ENCODE results near the gene MAGEC3.
"Not testable (repeated sequence)": the region's sequence is repeated elsewhere in the genome, so short reads cannot be mapped to it uniquely, and the experiment has no call there.

The MAGEC3 gene

GRCh38 chrX:141838016-141838415 lies at the start of gene MAGEC3:
MAGEC3 (plus strand) TSS chrX:141838316; CDS start chrX:141838316, 0 bp downstream.
- no peak for DNase-seq (ENCODE audit: low read depth in 2 of 2)

- no peak for DNase-seq (ENCODE audit: low read depth in 2 of 2)
Measured at GRCh38 chrX:141791856-141792255, 46.3 kb upstream of the MAGEC3 start.

GRCh38 chrX:141811438-141811837 lies 26.7 kb upstream of the MAGEC3 start:
- DNase-seq (ENCODE audit: low read depth in 2 of 2), result no peak

GRCh38 chrX:141814213-141814857 lies 23.8 kb upstream of the MAGEC3 start:
- no peak for DNase-seq (ENCODE audit: low read depth in 2 of 2)

- no peak for DNase-seq (ENCODE audit: low read depth in 2 of 2)
Measured at GRCh38 chrX:141815904-141816303, 22.2 kb upstream of the MAGEC3 start.

GRCh38 chrX:141832247-141832646 lies 5.9 kb upstream of the MAGEC3 start:
- no peak for DNase-seq (ENCODE audit: low read depth in 2 of 2)

- no peak for DNase-seq (ENCODE audit: low read depth in 2 of 2)
Measured at GRCh38 chrX:141839856-141840255, 1.7 kb downstream of the MAGEC3 start.

- no peak for DNase-seq (ENCODE audit: low read depth in 2 of 2)
Measured at GRCh38 chrX:141857479-141857878, 19.4 kb downstream of the MAGEC3 start.

- no peak for DNase-seq (ENCODE audit: low read depth in 2 of 2)
Measured at GRCh38 chrX:141879616-141880015, 41.5 kb downstream of the MAGEC3 start.

GRCh38 chrX:141888811-141889210 lies 50.7 kb downstream of the MAGEC3 start:
- not testable (repeated sequence) for DNase-seq (ENCODE audit: low read depth in 2 of 2)

GRCh38 chrX:141894733-141895132 lies 56.6 kb downstream of the MAGEC3 start:
- DNase-seq (ENCODE audit: low read depth in 2 of 2), result no peak

- no peak for DNase-seq (ENCODE audit: low read depth in 2 of 2)
Measured at GRCh38 chrX:141897690-141898089, 59.6 kb downstream of the MAGEC3 start.

- no peak for DNase-seq (ENCODE audit: low read depth in 2 of 2)
Measured at GRCh38 chrX:141902366-141902765, 64.2 kb downstream of the MAGEC3 start.

- DNase-seq (ENCODE audit: low read depth in 2 of 2), result no peak
Measured at GRCh38 chrX:141903400-141904155, 65.5 kb downstream of the MAGEC3 start, which contains the start of gene MAGEC1. MAGEC1 (plus strand) TSS chrX:141903894; CDS start chrX:141905073, 1,179 bp downstream.

- DNase-seq (ENCODE audit: low read depth in 2 of 2), result no peak
Measured at GRCh38 chrX:141904262-141904661, 66.1 kb downstream of the MAGEC3 start.

- DNase-seq (ENCODE audit: low read depth in 2 of 2), result no peak
Measured at GRCh38 chrX:141917801-141918200, 79.7 kb downstream of the MAGEC3 start.

- DNase-seq (ENCODE audit: low read depth in 2 of 2), result no peak
Measured at GRCh38 chrX:141924293-141924692, 86.2 kb downstream of the MAGEC3 start.

GRCh38 chrX:141928432-141928831 lies 90.3 kb downstream of the MAGEC3 start:
- no peak for DNase-seq (ENCODE audit: low read depth in 2 of 2)

GRCh38 chrX:141934059-141934641 lies 96.0 kb downstream of the MAGEC3 start:
- DNase-seq (ENCODE audit: low read depth in 2 of 2), result no peak

GRCh38 chrX:141935645-141936044 lies 97.5 kb downstream of the MAGEC3 start:
- DNase-seq (ENCODE audit: low read depth in 2 of 2), result no peak

GRCh38 chrX:141936080-141936479 lies 98.0 kb downstream of the MAGEC3 start:
- DNase-seq (ENCODE audit: low read depth in 2 of 2), result no peak

- no peak for DNase-seq (ENCODE audit: low read depth in 2 of 2)
Measured at GRCh38 chrX:141941234-141941633, 103.1 kb downstream of the MAGEC3 start.

GRCh38 chrX:141945426-141945825 lies 107.3 kb downstream of the MAGEC3 start:
- no peak for DNase-seq (ENCODE audit: low read depth in 2 of 2)

Data from stimulated activated CD8-positive, alpha-beta memory T cell treated with anti-CD3 and anti-CD28 coated beads, Interleukin-7, amount 100 ng/mL, for 1 hour (primary cell).